GM19193 (cell line): ENCODE measurements around the gene INS.

Experiments used
- POLR2A ChIP-seq: IDR thresholded peaks from 4 replicates; pipeline ENCODE4 v1.6.1; 2011; ENCODE audit not compliant: insufficient read depth, insufficient read length; ENCODE audit errors: extremely low read depth

INS gene

DNA sequence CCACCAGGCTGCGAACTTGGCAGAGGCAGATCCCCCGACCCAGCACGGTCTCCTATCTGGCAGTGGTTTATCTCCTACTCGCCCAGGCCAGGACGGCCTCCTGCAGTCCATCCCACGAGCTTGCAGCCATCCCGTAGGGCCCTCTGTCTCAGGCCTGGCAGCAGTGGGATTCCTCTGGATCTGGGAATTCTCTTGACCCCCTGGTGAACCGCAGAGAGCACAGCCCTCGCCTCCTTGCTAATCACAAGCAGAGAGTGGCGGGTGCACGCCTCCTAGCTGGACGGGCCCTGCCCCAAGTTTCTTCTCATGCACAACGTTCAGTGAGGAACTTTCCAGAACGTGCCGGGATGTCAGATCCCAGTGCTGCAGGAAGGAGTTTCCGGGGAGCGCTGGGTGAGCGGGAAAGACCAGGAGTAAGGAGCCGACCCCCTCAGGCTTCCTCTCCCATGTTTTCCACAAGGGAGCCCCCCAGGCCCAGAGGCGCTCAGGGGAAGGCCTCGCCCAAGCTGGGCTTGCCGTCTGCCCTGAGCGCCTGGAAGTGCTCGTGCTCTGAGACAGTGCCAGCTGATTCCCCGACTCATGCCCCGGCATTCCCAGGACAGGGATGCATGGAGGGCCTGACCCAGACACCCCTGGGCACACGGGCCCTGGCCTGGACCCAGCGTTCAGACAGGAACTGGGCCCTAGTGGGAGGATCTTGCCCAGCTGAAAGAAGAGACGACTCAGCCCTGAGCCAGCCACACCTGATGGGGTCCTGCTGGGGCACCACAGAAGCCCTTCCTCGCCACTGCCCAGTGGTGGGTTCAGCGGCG is 46.4 kb downstream of the INS start:
- no peak for TF ChIP-seq POLR2A

DNA sequence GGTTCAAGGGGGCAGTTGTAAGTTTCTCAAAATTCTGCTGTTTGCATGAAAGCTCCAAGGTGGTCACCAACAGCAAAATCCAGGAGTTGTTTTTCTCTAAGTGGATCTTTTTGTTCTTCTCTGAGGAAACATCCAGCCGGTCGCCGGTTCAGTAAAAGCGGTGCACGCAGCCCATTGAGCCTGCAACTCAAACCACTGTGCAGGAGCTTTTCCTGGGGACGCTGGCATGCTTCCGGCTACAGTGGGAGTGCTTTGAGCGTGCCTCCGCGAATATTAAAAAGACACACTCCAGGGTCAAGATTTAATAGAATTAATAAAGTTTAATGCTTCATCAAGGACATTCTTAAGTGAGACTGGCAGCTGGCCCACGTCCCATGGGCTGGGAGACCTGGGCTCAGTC is 47.2 kb downstream of the INS start:
- TF ChIP-seq POLR2A: no peak

DNA sequence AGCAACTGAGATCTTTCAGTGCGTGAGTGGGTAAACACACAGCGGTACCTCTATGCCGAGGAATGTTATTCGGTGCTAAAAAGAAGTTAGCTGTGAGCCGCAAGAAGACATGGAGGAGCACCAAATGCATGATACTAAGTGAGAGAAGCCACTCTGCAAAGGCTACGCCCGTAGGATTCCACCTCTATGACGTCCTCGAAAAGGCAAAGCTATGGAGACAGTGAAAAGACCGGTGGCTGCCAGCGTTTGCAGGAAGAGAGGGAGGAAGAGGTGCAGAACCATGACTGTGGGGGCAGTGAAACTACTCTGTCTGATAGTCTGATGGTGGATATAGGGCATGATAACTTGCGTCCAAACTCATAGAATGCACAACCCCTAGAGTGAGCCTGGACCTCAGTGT is 50.5 kb downstream of the INS start:
- no peak for TF ChIP-seq POLR2A
